Panc1 (cell line): ENCODE measurements around the gene ABI3BP. TPM values are rescaled to one million over a fixed set of nuclear protein-coding genes. Genes with fewer than 3 reads are reported as not detected.

Experiments
- ATAC-seq: fragments of 200-7000 bp; cut with Tn5 transposase; 2 replicates; pipeline ENCODE4 v1.9.1; 2020; ENCODE audit warnings: mild to moderate bottlenecking, moderate library complexity
- BruUV-seq: library from RNA; stranded (reverse); fragments of 400-500 nt; replicated peaks from 2 replicates; lab custom pipeline; 2021; lab: Mats Ljungman, UMichigan
- CTCF ChIA-PET: fragments of 300-600 bp; sonication (Branson Sonifier 250); formaldehyde crosslinking; loops from one replicate; lab custom pipeline; 2022; ENCODE audit warnings: antibody characterized with exemption; lab: Charles Lee
- POLR2A ChIA-PET: fragments of 300-600 bp; sonication (Branson Sonifier 250); formaldehyde crosslinking; loops from one replicate; lab custom pipeline; 2022; ENCODE audit warnings: antibody characterized with exemption; lab: Charles Lee
- DNase-seq: peaks from one replicate; pipeline ENCODE4 v3.0.0-alpha.2; 2010; ENCODE audit warnings: low read depth, low spot score
- H3K27ac ChIP-seq: 2 replicates; pipeline ENCODE4 v1.5.1; 2011; ENCODE audit warnings: mild to moderate bottlenecking, low read length, inconsistent platforms
- H3K27me3 ChIP-seq: fragments of 200-500 bp; sonication (Bioruptor generic); 2 replicates; pipeline ENCODE4 v1.6.0; 2014; ENCODE audit warnings: low read length, inconsistent platforms; ENCODE audit not compliant: control insufficient read depth, insufficient read depth
- H3K36me3 ChIP-seq: fragments of 200-500 bp; sonication (Bioruptor generic); 2 replicates; pipeline ENCODE4 v1.5.1; 2014; ENCODE audit warnings: inconsistent platforms, mild to moderate bottlenecking, low read length, moderate library complexity; ENCODE audit not compliant: control insufficient read depth, insufficient read depth
- H3K4me1 ChIP-seq: 2 replicates; pipeline ENCODE4 v1.5.1; 2011; ENCODE audit warnings: inconsistent platforms, mild to moderate bottlenecking, low read length, moderate library complexity; ENCODE audit not compliant: control insufficient read depth, insufficient read depth
- H3K4me3 ChIP-seq, 2 experiments: 2 replicates each; pipeline ENCODE4 v1.5.1; 2011 to 2012; ENCODE audit warnings: low read depth in 2 of 2, low read length in 2 of 2, mild to moderate bottlenecking in 2 of 2, inconsistent platforms in 1 of 2, moderate library complexity in 1 of 2
- H3K9me3 ChIP-seq: fragments of 200-500 bp; sonication (Bioruptor generic); 2 replicates; pipeline ENCODE4 v1.5.1; 2014; ENCODE audit warnings: low read depth, mild to moderate bottlenecking, inconsistent platforms, low read length, moderate library complexity; ENCODE audit not compliant: control insufficient read depth, insufficient read depth
- CTCF ChIP-seq: fragments of 450-650 bp; IDR thresholded peaks from 2 replicates; pipeline ENCODE4 v1.5.1; 2017; ENCODE audit warnings: mild to moderate bottlenecking
- POLR2AphosphoS5 ChIP-seq: IDR thresholded peaks from 2 replicates; pipeline ENCODE4 v1.6.1; 2012; ENCODE audit warnings: mild to moderate bottlenecking, low read depth, low read length, moderate library complexity
- REST ChIP-seq, 2 experiments: IDR thresholded peaks; 2 replicates each; pipeline ENCODE4 v1.6.1; 2011 to 2012; ENCODE audit warnings: low read depth in 2 of 2, control low read depth in 1 of 2, low read length in 1 of 2, mild to moderate bottlenecking in 1 of 2, moderate library complexity in 1 of 2; ENCODE audit not compliant: insufficient read depth in 1 of 2
- SIN3A ChIP-seq: IDR thresholded peaks from 2 replicates; pipeline ENCODE4 v1.6.1; 2012; ENCODE audit warnings: low read depth, mild to moderate bottlenecking, low read length, moderate library complexity, borderline replicate concordance; ENCODE audit not compliant: insufficient read depth
- TCF7L2 ChIP-seq: IDR thresholded peaks from 2 replicates; pipeline ENCODE4 v1.6.1; 2011; ENCODE audit warnings: mild to moderate bottlenecking, low read depth, low read length, inconsistent platforms
- in situ Hi-C: cut with HindIII; loops from 2 replicates; pipeline ENCODE4 v1.10.0; 2016; ENCODE audit warnings: low sequenced_read_pairs, low pct_unique_long_range_greater_than_20kb
- intact Hi-C: fragments of 100-400 bp; cut with micrococcal nuclease; formaldehyde crosslinking; loops from one replicate; pipeline ENCODE4 v1.10.0; 2022; ENCODE audit not compliant: unreplicated experiment
- total RNA-seq: library from RNA; stranded (reverse); gene quantifications from one replicate; pipeline ENCODE4 v1.2.1, GENCODE V29; 2021; ENCODE audit not compliant: unreplicated experiment

ABI3BP gene
- total RNA-seq, 1 experiment from 2014 or later: 0.21 TPM

GRCh38 chr3:100737334-100737733 is 255.9 kb downstream of the ABI3BP start:
- ChIA-PET POLR2A (no interaction called here), CTCF (interaction anchor here (0.7 kb wide), 1 partner anchor 420 kb away, joined by 3 read pairs; no protein-coding TSS in a partner anchor)
- Histone ChIP-seq H3K36me3 (peaks cover 86% of the 10 kb centered on the region), H3K9me3 (no peaks in the 10 kb centered on the region), H3K4me1 (no peaks in the 10 kb centered on the region), H3K27me3 (no peaks in the 10 kb centered on the region), H3K4me3 (no peak overlapping the region), H3K27ac (no peak overlapping the region)
- TF ChIP-seq CTCF: peak; percentile 53; the same call in 1 of the 2 replicates
- no peak for TF ChIP-seq SIN3A
- ATAC-seq: peak; percentile 70; the same call in 1 of the 2 replicates
- in situ Hi-C loops: no loop called here
- BruUV-seq: TSS peak; percentile 38
- intact Hi-C loops: no loop called here
- no peak for DNase-seq

GRCh38 chr3:100732435-100732834 is 260.8 kb downstream of the ABI3BP start:
- BruUV-seq: no TSS peak
- H3K9me3 ChIP-seq: no peaks in the 10 kb centered on the region
- peaks cover 79% of the 10 kb centered on the region for H3K36me3 ChIP-seq
- H3K27ac ChIP-seq: no peak overlapping the region
- intact Hi-C loops (no loop called here), in situ Hi-C loops (no loop called here)
- ChIA-PET POLR2A (no interaction called here), CTCF (no interaction called here)
- no peak for DNase-seq
- TF ChIP-seq CTCF (no peak), SIN3A (no peak), POLR2AphosphoS5 (no peak), TCF7L2 (no peak), REST (IDR thresholded peaks at IDR 0.05; ENCODE audit: insufficient read depth in 1 of 2, low read depth in 2 of 2, low read length in 1 of 2) (no peak)
- H3K4me1 ChIP-seq: no peaks in the 10 kb centered on the region
- no peak for ATAC-seq
- H3K4me3 ChIP-seq: no peak overlapping the region
- H3K27me3 ChIP-seq: no peaks in the 10 kb centered on the region
